ENCODE data around the gene ASB1. TPM values are rescaled to one million over a fixed set of nuclear protein-coding genes. Genes with fewer than 3 reads are reported as not detected.

Gene ASB1
- total RNA-seq, 4 donors from 2014 or later = 7.3 to 19.4 (median 17.2) TPM

DNA sequence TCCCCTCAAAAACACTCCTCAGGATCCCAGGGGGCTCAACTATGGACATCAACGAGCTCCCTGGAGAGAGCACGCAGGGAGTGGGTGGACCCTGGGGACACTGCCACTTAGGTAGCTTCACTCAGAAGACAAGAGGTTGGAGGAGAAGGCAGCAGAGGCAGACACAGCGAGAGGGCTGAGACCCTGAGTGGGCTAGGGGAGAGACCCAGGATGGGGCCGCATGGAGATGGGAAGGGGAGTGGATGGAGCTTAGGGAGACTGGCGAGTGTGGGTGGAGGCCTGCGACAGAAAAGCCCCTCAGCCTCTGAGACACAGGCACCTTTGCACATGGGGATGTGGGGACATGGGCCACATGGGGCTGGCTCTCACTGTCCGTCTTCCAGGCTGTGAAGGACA, 70.9 kb downstream of the ASB1 start:
- TF ChIP-seq, protein P1, sequence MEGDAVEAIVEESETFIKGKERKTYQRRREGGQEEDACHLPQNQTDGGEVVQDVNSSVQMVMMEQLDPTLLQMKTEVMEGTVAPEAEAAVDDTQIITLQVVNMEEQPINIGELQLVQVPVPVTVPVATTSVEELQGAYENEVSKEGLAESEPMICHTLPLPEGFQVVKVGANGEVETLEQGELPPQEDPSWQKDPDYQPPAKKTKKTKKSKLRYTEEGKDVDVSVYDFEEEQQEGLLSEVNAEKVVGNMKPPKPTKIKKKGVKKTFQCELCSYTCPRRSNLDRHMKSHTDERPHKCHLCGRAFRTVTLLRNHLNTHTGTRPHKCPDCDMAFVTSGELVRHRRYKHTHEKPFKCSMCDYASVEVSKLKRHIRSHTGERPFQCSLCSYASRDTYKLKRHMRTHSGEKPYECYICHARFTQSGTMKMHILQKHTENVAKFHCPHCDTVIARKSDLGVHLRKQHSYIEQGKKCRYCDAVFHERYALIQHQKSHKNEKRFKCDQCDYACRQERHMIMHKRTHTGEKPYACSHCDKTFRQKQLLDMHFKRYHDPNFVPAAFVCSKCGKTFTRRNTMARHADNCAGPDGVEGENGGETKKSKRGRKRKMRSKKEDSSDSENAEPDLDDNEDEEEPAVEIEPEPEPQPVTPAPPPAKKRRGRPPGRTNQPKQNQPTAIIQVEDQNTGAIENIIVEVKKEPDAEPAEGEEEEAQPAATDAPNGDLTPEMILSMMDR (IDR thresholded peaks at IDR 0.05; ENCODE audit: low read depth) = no peak

DNA sequence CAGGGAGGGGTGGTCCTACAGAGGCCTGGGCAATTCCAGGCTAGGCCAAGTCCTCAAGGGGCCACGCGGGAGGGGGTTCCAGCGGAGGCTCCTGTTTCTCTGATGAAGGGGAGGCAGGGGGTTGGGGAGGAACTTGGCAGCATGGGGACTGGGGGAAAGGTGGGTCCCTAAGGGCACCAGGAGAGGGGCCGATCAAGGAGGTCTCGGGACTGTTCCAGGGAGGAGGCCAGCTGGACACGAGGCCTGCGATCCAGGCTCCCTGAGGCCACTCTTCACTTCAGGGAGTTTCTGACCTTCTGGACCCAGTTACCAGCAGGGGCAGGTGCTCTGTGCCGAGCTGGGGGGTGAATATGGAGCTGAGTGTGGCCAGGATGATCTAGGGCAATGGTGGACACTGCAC, 71.5 kb downstream of the ASB1 start:
- TF ChIP-seq, protein P1 (IDR thresholded peaks at IDR 0.05; ENCODE audit: low read depth) = no peak

DNA sequence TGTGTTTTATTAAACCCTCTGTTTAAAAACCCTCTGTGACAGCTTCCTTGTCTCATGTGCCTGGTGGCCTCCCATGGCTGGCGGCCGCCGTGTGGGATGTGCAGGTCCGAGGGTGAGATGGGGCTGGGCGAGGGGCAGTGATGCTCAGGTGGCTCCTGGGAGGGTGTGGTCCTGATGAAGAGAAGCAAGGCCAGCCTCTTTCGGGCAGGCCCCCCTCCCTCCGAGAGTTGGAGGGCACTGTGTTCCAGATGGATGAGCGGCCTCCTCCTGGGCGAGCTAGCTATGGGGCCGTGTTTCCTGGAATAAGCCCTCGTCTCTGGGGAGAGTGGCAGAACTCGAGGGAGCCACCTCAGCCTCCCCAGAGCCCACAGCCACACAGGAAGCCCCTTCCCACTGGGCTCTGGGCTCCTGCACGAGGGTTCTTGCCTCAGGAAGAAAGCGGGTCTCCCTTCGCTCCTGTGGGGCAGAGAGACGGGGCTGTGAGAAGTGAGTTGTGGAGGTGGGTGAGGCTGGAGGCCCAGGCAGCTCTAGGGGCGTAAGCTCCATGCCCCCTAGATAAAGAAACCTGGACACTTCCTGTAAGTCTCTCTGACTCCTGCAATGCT, 72.1 kb downstream of the ASB1 start:
- TF ChIP-seq, protein P1 (IDR thresholded peaks at IDR 0.05; ENCODE audit: low read depth) = no peak

DNA sequence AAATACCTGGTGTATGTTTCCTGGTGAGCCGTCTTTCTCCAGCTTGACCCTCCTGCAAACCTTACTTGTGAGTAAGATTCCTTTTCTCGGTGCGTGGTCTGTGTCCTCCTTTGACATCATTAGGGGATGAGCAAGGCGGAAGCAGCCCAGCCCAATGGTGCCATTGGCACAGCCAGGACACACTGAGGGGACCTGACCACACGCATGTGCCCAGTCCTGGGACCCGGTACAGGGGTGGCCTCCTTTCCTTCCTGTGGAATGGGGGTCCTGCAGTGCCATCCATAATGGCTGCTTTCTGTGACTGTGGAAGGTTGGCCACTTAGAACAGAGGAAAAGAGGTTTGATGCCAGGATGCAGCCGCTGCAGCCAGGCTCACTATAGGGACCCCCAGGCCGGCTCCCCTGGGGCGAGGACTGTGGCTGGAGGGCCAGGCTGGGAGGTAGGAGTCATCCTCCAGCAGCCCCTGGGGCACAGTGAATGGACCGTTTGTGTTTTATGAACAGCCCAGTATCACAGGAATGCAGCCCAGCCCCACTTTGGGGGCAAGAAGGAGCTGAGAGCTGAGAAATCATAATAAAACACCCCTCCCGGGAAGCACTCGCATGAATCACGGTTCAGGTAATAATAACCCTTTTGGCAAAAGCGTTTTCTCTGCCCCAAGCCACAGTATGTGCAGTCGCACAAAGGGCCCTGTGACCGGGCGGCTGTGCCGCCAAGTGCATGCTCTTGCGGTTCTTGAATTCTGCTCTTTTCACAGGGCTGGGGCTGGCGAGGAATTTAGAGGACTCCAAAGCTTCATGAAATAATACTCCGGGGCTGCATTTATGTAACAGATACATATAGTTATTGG, 73.2 kb downstream of the ASB1 start:
- TF ChIP-seq, protein P1 (IDR thresholded peaks at IDR 0.05; ENCODE audit: low read depth) = no peak

DNA sequence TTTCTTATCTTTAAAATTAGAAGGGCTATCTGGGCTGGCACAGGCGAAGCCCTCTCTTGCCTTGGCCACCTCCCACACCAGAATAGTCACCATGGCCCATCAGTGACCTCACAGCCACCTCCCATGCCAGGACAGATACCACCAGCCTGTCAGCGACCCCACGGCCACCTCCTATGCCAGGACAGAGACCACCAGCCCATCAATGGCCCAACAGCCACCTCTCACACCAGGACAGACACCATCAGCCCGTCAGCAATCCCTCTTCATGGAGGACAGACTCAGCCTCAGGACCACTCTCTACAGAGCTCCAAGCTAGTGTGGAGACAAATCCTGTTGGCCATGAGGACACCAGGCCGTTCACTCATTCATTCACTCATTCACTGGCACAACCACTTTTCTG, 74.6 kb downstream of the ASB1 start:
- TF ChIP-seq, protein P1 (IDR thresholded peaks at IDR 0.05; ENCODE audit: low read depth) = no peak

Small RNAs within 50 kb of the gene (small RNA-seq; reads per million reads assigned to genes)
- gene RNU6-234P = not detected

Other genes starting within 250 kb of the ASB1 start
- gene ILKAP, start 223.2 kb upstream of the ASB1 start, total RNA-seq = 10 to 100 TPM; 27.2 to 48.0 (median 37.2) TPM
- gene HES6, start 186.9 kb upstream of the ASB1 start, total RNA-seq = 1 to 10 TPM; 2.4 to 7.3 (median 5.3) TPM
- gene PER2, start 138.3 kb upstream of the ASB1 start, total RNA-seq = 10 to 100 TPM in 1 of 4 donors, 1 to 10 TPM in 3; 2.9 to 17.9 (median 6.4) TPM
- gene TRAF3IP1, start 106.4 kb upstream of the ASB1 start, total RNA-seq = 10 to 100 TPM in 3 of 4 donors, 1 to 10 TPM in 1; 8.0 to 25.8 (median 12.2) TPM